CD4-positive, alpha-beta T cell treated with Interleukin-15 for 1 hour (primary cell): ENCODE measurements around the gene FCRLB.
"Not testable (repeated sequence)": the region's sequence is repeated elsewhere in the genome, so short reads cannot be mapped to it uniquely, and the experiment has no call there.

ENCODE experiments used
- DNase-seq: peaks from one replicate; pipeline ENCODE4 v3.0.0-alpha.2; 2020

Gene FCRLB

GRCh38 chr1:161721738-161722343 is 497 bp downstream of the FCRLB start:
- peak; percentile 53 for DNase-seq

- DNase-seq, result no peak
These were observed 1.1 kb downstream of the FCRLB start for GRCh38 chr1:161722406-161722805.

- no peak for DNase-seq
These were observed 2.3 kb downstream of the FCRLB start for GRCh38 chr1:161723459-161724141.

- not testable (repeated sequence) for DNase-seq
These were observed 4.0 kb downstream of the FCRLB start for GRCh38 chr1:161725258-161725907.

- DNase-seq, result peak; percentile 38
These were observed 4.6 kb downstream of the FCRLB start for GRCh38 chr1:161725908-161726472.

GRCh38 chr1:161726473-161727255 is 5.3 kb downstream of the FCRLB start:
- peak; percentile 71 for DNase-seq

GRCh38 chr1:161727256-161727924 is 6.0 kb downstream of the FCRLB start:
- DNase-seq, result peak; percentile 22

- no peak for DNase-seq
These were observed 7.3 kb downstream of the FCRLB start for GRCh38 chr1:161728376-161729226.

GRCh38 chr1:161730050-161730564 is 8.8 kb downstream of the FCRLB start:
- no peak for DNase-seq

- DNase-seq, result no peak
These were observed 9.9 kb downstream of the FCRLB start for GRCh38 chr1:161731241-161731640.

GRCh38 chr1:161731981-161732718 is 10.8 kb downstream of the FCRLB start:
- DNase-seq, result no peak

GRCh38 chr1:161733526-161733925 is 12.2 kb downstream of the FCRLB start:
- no peak for DNase-seq

- DNase-seq, result no peak
These were observed 14.5 kb downstream of the FCRLB start for GRCh38 chr1:161735837-161736236.

- DNase-seq, result no peak
These were observed 15.1 kb downstream of the FCRLB start for GRCh38 chr1:161736335-161736969.

GRCh38 chr1:161737625-161738024 is 16.3 kb downstream of the FCRLB start:
- no peak for DNase-seq

GRCh38 chr1:161738627-161739287 is 17.4 kb downstream of the FCRLB start:
- peak; percentile 64 for DNase-seq

GRCh38 chr1:161739865-161740566 is 18.7 kb downstream of the FCRLB start:
- peak; percentile 40 for DNase-seq

- DNase-seq, result no peak
These were observed 19.6 kb downstream of the FCRLB start for GRCh38 chr1:161740921-161741320.

GRCh38 chr1:161743231-161743630 is 21.9 kb downstream of the FCRLB start:
- DNase-seq, result no peak
